Skin epidermis (tissue), 12 donors: ENCODE results near the gene DOCK4.

Source experiments
- H3K27ac ChIP-seq, 21 experiments: fragments of 200-600 bp; sonication (generic) in 11 of 21; one replicate each; pipeline ENCODE4 v1.5.0; 2020; ENCODE audit warnings: mild to moderate bottlenecking in 3 of 21, inconsistent platforms in 2 of 21, moderate library complexity in 2 of 21
- H3K4me3 ChIP-seq, 7 experiments: fragments of 200-600 bp; sonication (generic) in 2 of 7; one replicate each; pipeline ENCODE4 v1.5.0; 2020; ENCODE audit warnings: inconsistent platforms in 2 of 7, mild to moderate bottlenecking in 2 of 7, moderate library complexity in 1 of 7

DOCK4 gene

DNA sequence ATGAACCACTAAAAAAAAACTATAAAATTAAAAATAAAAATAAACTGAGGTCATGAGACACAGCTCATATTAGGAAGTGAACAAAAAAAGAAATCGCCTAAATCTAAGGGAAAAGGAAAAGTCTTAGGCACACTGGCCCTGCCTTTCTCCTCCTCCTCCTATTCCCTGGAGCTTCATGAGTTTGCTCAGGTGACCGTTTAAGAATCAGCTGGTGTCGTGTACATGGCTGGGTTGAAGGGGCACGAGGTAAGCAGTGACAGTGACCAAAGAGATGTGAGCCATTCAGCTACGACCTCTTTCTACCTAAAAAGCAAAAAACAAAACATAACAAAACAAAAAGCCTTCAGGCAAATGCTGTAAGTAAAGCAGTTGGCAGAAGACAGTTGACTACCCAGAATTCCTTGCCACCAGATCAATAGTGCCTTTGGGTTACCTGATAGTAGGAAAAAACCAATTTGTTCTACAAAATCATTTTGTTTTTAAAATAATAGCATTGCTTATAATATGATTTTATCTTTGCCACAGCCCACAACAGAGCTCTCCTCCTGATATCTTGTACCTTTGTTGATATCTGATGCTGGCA is 135.4 kb downstream of the DOCK4 start:
- no peak overlapping the region for H3K4me3 ChIP-seq

DNA sequence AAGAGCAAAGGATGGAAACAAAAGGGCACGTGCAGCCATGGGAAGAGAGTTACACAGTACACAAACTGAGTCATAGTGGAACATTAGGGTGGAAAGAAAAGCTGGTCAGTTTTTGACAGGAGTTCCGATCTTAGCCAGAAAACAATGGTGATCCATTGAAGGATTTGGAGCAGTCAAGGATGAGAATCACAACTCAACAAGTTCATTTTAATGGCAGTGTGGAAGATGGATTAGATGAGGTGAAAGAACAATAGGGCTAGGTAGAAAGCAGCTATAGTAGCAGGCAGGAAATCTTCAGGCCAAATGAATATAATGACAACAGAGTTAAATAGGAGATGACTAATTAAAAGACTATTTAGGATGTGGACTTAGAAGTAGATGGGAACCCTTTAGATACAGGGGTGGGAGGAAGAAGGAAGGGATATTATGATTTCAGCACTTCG is 136.3 kb downstream of the DOCK4 start:
- Histone ChIP-seq H3K27ac (no peak overlapping the region), H3K4me3 (no peak overlapping the region)

More for the DNA sequence above, 135.4 kb downstream of the DOCK4 start:
- H3K27ac ChIP-seq: no peak overlapping the region

- Histone ChIP-seq H3K4me3 (no peak overlapping the region), H3K27ac (no peak overlapping the region)
Measured at GRCh38 chr7:112068967-112069366, 137.2 kb downstream of the DOCK4 start.

DNA sequence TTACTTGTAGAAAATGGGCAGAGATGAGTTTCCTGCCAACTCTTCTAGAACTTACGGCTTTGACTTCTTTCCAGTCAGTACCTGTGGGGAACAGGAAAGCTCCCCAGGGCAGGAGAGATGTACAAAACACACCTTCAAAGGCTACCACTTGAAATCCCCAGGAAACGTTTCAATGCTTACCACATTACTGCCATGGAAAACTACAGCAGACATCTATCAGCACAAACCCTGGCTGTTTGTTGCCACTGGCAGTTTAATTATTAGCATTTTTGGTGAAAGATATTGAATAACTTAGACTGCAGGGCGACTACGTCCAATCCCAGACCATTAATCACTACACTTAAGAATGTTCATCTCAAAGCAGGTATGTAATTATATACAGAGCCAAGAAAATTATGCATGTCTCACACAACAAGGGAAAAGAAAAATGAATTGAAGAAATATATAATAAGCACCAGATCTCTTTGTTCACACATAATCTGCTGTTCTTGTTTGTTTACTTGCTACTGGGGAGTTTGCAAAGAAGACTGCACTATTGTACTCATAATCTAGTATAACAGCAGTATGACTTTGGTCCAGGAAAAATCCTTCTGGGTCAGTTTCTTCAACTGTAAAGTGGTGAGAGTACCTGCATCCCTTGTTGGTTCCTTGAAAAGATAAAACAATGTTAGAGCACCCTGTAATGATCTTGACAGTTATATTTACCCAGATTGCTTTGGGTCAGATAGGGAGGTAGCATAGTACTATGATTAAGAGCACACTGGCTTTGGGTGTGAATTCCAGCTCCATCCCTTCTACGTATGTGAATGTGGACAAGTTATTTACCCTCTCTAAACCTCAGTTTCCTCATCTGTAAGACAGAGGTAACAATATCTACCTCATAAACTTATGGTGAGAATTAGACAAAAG is 138.3 kb downstream of the DOCK4 start:
- no peak overlapping the region for H3K27ac ChIP-seq

DNA sequence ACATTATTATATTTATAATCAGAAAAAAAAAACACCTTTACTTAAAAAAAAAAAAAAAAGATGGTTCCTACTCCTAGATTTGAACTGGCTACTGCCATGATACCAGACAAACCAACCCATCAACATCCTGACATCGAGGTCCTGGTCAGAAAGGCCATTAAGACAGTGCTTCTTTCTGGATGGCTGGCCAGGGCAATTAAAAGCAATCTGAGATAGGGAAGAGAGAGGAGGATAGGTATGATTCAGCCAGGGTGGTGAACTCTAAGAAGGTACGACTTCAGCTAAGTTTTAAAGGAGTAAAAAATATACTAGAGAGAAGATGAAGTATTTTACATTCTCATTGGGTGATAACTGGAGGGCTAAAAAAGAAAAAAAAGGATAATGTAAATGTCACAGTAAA is 139.0 kb downstream of the DOCK4 start:
- no peak overlapping the region for H3K27ac ChIP-seq
- H3K4me3 ChIP-seq: no peak overlapping the region

More for the DNA sequence above, 138.3 kb downstream of the DOCK4 start:
- no peak overlapping the region for H3K4me3 ChIP-seq

GRCh38 chr7:112065758-112066157 is 140.4 kb downstream of the DOCK4 start:
- Histone ChIP-seq H3K4me3 (no peak overlapping the region), H3K27ac (no peak overlapping the region)

- Histone ChIP-seq H3K27ac (no peak overlapping the region), H3K4me3 (no peak overlapping the region)
Measured at GRCh38 chr7:112064627-112065385, 141.4 kb downstream of the DOCK4 start.

DNA sequence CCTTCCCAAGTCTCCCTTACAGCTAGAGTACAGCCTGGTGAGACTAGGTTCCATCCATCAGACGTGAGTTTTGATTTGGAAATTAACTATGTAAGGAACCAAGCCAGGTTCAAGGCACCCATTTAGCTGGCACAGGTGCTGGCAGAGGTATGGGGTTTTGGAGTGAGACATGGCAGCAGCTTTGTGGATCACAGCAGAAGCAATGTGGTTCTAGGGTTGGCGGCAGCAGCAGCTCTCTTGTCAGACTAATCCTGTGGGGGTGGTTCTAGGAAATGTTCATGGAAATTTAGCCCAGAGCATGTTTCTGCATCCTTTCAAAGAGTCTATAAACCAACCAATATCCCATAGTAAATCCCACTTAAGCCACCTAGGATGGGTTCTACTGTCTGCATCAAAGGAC is 142.2 kb downstream of the DOCK4 start:
- no peak overlapping the region for H3K4me3 ChIP-seq
- H3K27ac ChIP-seq: no peak overlapping the region

- H3K27ac ChIP-seq: no peak overlapping the region
- no peak overlapping the region for H3K4me3 ChIP-seq
Measured at GRCh38 chr7:112061051-112061450, 145.1 kb downstream of the DOCK4 start.

- H3K27ac ChIP-seq: no peak overlapping the region
- no peak overlapping the region for H3K4me3 ChIP-seq
Measured at GRCh38 chr7:112060625-112061024, 145.6 kb downstream of the DOCK4 start.

- Histone ChIP-seq H3K4me3 (no peak overlapping the region), H3K27ac (no peak overlapping the region)
Measured at GRCh38 chr7:112059675-112060074, 146.5 kb downstream of the DOCK4 start.

DNA sequence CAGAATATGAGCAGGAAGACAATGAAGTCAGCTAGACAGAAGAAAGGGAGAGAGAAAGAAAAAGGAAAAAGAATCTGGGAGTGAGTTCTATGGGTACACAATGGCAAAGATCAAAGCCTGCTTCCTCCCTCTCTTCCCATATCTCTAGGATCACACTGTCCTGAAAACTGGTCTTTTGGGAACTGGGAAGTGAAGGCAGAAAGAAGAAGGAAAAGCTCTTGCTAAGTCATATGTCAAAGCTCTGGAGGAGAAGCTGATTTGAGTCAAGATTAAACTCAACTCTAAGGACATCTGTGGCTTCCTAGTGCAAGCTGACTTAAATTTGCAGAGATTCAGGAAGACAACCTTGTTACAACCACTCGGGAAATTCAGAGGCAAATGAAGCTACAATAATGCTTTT is 147.5 kb downstream of the DOCK4 start:
- no peak overlapping the region for H3K27ac ChIP-seq

DNA sequence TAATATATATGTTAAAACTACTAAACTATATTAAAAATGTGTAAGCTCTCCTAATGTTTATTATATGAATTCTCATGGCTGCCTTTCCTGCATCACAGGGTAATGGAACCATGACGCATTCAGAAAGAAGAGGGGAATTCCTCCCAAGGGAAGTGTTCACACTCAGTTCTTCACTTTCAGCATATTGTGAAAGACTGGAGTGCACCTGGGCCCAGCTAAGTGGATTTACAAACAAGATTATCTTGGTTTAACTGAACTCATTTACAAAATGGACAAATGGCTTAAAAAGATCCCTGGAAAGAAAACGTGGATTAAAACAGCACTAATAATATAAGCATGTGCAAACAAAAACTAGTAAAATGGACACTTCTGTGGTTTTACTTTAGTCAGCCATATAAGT is 149.8 kb downstream of the DOCK4 start:
- Histone ChIP-seq H3K27ac (no peak overlapping the region), H3K4me3 (no peak overlapping the region)

More for the DNA sequence above, 147.5 kb downstream of the DOCK4 start:
- H3K4me3 ChIP-seq: no peak overlapping the region

GRCh38 chr7:112053737-112054069 is 152.5 kb downstream of the DOCK4 start:
- no peak overlapping the region for H3K27ac ChIP-seq

GRCh38 chr7:112052993-112053736 is 153.0 kb downstream of the DOCK4 start:
- H3K27ac ChIP-seq: no peak overlapping the region
- no peak overlapping the region for H3K4me3 ChIP-seq

More at GRCh38 chr7:112053737-112054069, 152.5 kb downstream of the DOCK4 start:
- no peak overlapping the region for H3K4me3 ChIP-seq

DNA sequence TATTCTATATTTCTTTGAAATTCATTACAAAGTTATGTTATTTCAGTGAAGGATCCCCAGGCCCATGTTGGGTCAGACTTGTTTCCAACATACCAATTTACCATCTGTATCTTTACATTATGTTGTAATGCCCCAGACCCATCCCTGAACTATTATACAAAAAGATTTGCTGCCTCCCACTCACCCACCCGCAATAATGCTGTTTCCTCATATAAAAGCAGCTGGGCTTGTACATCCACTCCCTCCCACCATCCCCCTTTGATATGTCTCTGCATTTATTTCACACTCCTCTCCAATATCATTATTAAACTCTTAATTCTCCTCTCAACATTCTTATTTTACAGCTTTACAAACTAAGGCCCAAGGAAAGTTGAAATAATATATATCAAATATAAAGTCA is 153.7 kb downstream of the DOCK4 start:
- H3K4me3 ChIP-seq: no peak overlapping the region

GRCh38 chr7:112050250-112050881 is 155.8 kb downstream of the DOCK4 start:
- no peak overlapping the region for H3K27ac ChIP-seq
- H3K4me3 ChIP-seq: no peak overlapping the region

More for the DNA sequence above, 153.7 kb downstream of the DOCK4 start:
- no peak overlapping the region for H3K27ac ChIP-seq

GRCh38 chr7:112049555-112050249 is 156.5 kb downstream of the DOCK4 start:
- H3K27ac ChIP-seq: no peak overlapping the region

DNA sequence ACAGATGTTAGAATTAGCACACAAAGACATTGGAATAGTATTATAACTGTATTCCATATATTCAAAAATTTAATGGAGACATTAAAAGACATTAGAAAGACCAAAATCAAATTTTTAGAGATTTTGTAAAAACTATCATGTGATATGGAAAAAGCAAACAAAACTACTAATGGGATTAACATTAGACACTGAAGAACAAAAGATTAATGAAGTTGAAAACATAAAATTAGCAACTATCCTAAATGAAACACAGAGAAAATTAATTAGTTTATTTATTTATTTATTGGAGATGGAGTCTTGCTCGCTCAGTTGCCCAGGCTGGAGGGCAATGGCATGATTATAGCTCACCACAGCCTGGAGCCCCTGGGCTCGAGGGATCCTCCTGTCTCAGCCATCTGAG is 158.8 kb downstream of the DOCK4 start:
- Histone ChIP-seq H3K27ac (no peak overlapping the region), H3K4me3 (no peak overlapping the region)

More at GRCh38 chr7:112049555-112050249, 156.5 kb downstream of the DOCK4 start:
- no peak overlapping the region for H3K4me3 ChIP-seq
